MM.1S (cell line): ENCODE results near the gene RPL3.

Experiments
- DNase-seq: peaks from one replicate; pipeline ENCODE4 v3.0.0-alpha.2; 2015
- H2AFZ ChIP-seq: fragments of 300-600 bp; sonication (generic); 2 replicates; pipeline ENCODE4 v1.6.0; 2016; ENCODE audit warnings: antibody characterized with exemption, low read length
- H3F3A ChIP-seq: fragments of 300-600 bp; sonication (generic); 2 replicates; pipeline ENCODE4 v1.6.1; 2016; ENCODE audit warnings: mild to moderate bottlenecking, antibody characterized with exemption, low read length, moderate library complexity, mixed read lengths; ENCODE audit not compliant: insufficient read depth
- H3K27ac ChIP-seq: fragments of 300-600 bp; sonication (generic); 2 replicates; pipeline ENCODE4 v1.5.1; 2016; ENCODE audit warnings: mild to moderate bottlenecking, low read length
- H3K27me3 ChIP-seq: fragments of 300-600 bp; sonication (generic); replicated peaks from 2 replicates; pipeline ENCODE4 v1.6.0; 2016; ENCODE audit warnings: low read length; ENCODE audit not compliant: insufficient read depth
- H3K36me3 ChIP-seq: fragments of 300-600 bp; sonication (generic); replicated peaks from 2 replicates; pipeline ENCODE4 v1.6.1; 2016; ENCODE audit warnings: mild to moderate bottlenecking, low read length, mixed read lengths; ENCODE audit not compliant: insufficient read depth
- H3K4me1 ChIP-seq: fragments of 300-600 bp; sonication (generic); 2 replicates; pipeline ENCODE4 v1.6.1; 2016; ENCODE audit warnings: low read length, mixed read lengths
- H3K4me2 ChIP-seq: fragments of 300-600 bp; sonication (generic); 2 replicates; pipeline ENCODE4 v1.6.0; 2016; ENCODE audit warnings: low read depth, low read length
- H3K4me3 ChIP-seq: fragments of 300-600 bp; sonication (generic); 2 replicates; pipeline ENCODE4 v1.5.1; 2016; ENCODE audit warnings: low read length, mixed read lengths
- H3K79me2 ChIP-seq: fragments of 300-600 bp; sonication (generic); 2 replicates; pipeline ENCODE4 v1.6.1; 2016; ENCODE audit warnings: mixed run types, low read length, mixed read lengths
- H3K9ac ChIP-seq: fragments of 300-600 bp; sonication (generic); 2 replicates; pipeline ENCODE4 v1.6.1; 2016; ENCODE audit warnings: low read length, mixed read lengths
- H3K9me2 ChIP-seq: fragments of 300-600 bp; sonication (generic); replicated peaks from 2 replicates; pipeline ENCODE4 v1.6.1; 2016; ENCODE audit warnings: mild to moderate bottlenecking, low read length, mixed read lengths; ENCODE audit not compliant: insufficient read depth
- H3K9me3 ChIP-seq: fragments of 300-600 bp; sonication (generic); replicated peaks from 2 replicates; pipeline ENCODE4 v1.6.1; 2016; ENCODE audit warnings: mild to moderate bottlenecking, low read length, mixed read lengths; ENCODE audit not compliant: insufficient read depth
- H4K20me1 ChIP-seq: fragments of 300-600 bp; sonication (generic); 2 replicates; pipeline ENCODE4 v1.6.1; 2016; ENCODE audit warnings: mild to moderate bottlenecking, low read length, moderate library complexity, mixed read lengths; ENCODE audit not compliant: insufficient read depth
- EZH2 ChIP-seq: fragments of 300-600 bp; sonication (generic); optimal IDR thresholded peaks from 2 replicates; pipeline ENCODE3; 2017; ENCODE audit warnings: low read depth, mild to moderate bottlenecking, antibody characterized with exemption, low read length, mixed read lengths
- EZH2phosphoT487 ChIP-seq: fragments of 300-600 bp; sonication (generic); IDR thresholded peaks from 2 replicates; pipeline ENCODE4 v1.6.1; 2018; ENCODE audit warnings: antibody characterized with exemption, low read length
- TF ChIP-seq, protein P1 (sequence below): fragments of 300-600 bp; sonication (generic); IDR thresholded peaks from 2 replicates; pipeline ENCODE4 v1.5.1; 2016; ENCODE audit warnings: antibody characterized with exemption, low read length, mixed read lengths

Gene RPL3

DNA sequence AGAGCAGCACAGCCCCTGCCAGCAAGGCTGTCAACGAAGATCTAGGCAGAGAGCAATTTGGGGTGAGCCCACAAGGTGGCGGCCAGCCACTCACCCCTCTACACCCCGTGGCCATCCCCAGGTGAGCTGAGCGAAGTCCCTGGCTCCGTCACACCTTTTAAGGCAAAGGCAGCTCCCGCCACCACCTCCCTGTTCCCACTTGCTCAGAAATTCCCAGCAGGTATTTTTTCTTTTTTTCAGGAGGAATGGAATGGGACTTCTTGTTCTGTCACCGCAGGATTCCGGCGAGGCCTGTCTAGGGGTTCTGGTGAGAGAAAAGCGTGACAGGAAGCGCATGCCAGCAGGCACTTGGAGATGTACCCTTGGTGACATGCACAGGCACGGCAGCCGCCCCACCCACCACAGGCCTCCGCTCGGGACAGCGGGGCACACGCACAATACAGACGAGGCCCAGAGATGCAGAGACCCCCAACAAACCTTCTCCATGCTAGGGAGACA lies 10.0 kb downstream of the RPL3 start:
- H3K4me1 ChIP-seq = 0 out of 2 replicates have a peak, but pooled peaks cover 4% of the 10 kb centered on the region
- H3K4me2 ChIP-seq = no peak overlapping the region
- no peak overlapping the region for H2AFZ ChIP-seq
- H3K9ac ChIP-seq = no peak overlapping the region
- H3K27ac ChIP-seq = no peak overlapping the region
- no peak overlapping the region for H3K4me3 ChIP-seq
- H3K9me3 ChIP-seq = no peaks in the 10 kb centered on the region
- H3K27me3 ChIP-seq = no peaks in the 10 kb centered on the region
- peaks cover 13% of the 10 kb centered on the region for H3K79me2 ChIP-seq
- DNase-seq = no peak
- H3K36me3 ChIP-seq = peaks cover 15% of the 10 kb centered on the region
- H4K20me1 ChIP-seq = peaks cover 30% of the 10 kb centered on the region
- H3F3A ChIP-seq = peaks cover 59% of the 10 kb centered on the region
- H3K9me2 ChIP-seq = no peaks in the 10 kb centered on the region
- no peak for TF ChIP-seq EZH2phosphoT487
- TF ChIP-seq, protein P1, sequence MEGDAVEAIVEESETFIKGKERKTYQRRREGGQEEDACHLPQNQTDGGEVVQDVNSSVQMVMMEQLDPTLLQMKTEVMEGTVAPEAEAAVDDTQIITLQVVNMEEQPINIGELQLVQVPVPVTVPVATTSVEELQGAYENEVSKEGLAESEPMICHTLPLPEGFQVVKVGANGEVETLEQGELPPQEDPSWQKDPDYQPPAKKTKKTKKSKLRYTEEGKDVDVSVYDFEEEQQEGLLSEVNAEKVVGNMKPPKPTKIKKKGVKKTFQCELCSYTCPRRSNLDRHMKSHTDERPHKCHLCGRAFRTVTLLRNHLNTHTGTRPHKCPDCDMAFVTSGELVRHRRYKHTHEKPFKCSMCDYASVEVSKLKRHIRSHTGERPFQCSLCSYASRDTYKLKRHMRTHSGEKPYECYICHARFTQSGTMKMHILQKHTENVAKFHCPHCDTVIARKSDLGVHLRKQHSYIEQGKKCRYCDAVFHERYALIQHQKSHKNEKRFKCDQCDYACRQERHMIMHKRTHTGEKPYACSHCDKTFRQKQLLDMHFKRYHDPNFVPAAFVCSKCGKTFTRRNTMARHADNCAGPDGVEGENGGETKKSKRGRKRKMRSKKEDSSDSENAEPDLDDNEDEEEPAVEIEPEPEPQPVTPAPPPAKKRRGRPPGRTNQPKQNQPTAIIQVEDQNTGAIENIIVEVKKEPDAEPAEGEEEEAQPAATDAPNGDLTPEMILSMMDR = peak; percentile 24

GRCh38 chr22:39308614-39309363 lies 10.6 kb downstream of the RPL3 start:
- H3K9ac ChIP-seq = no peak overlapping the region
- peaks cover 7% of the 10 kb centered on the region for H3K79me2 ChIP-seq
- no peaks in the 10 kb centered on the region for H3K9me3 ChIP-seq
- no peaks in the 10 kb centered on the region for H3K9me2 ChIP-seq
- no peak for DNase-seq
- H3K27me3 ChIP-seq = no peaks in the 10 kb centered on the region
- 0 out of 2 replicates have a peak, but pooled peaks cover 4% of the 10 kb centered on the region for H3K4me1 ChIP-seq
- TF ChIP-seq EZH2phosphoT487 (no peak), EZH2 (no peak)
- TF ChIP-seq, protein P1 = no peak; the same call in 1 of the 2 replicates
- peaks cover 53% of the 10 kb centered on the region for H3F3A ChIP-seq
- H3K4me3 ChIP-seq = no peak overlapping the region
- no peak overlapping the region for H3K27ac ChIP-seq
- H4K20me1 ChIP-seq = peaks cover 24% of the 10 kb centered on the region
- peaks cover 9% of the 10 kb centered on the region for H3K36me3 ChIP-seq
- H3K4me2 ChIP-seq = no peak overlapping the region
- no peak overlapping the region for H2AFZ ChIP-seq

- Histone ChIP-seq H3K9me2 (no peaks in the 10 kb centered on the region), H3K4me1 (0 out of 2 replicates have a peak, but pooled peaks cover 4% of the 10 kb centered on the region), H3K79me2 (no peaks in the 10 kb centered on the region; the same call in 1 of the 2 replicates), H3K27ac (no peak overlapping the region), H2AFZ (no peak overlapping the region), H4K20me1 (peaks cover 3% of the 10 kb centered on the region), H3K4me2 (no peak overlapping the region), H3K9ac (no peak overlapping the region), H3K27me3 (no peaks in the 10 kb centered on the region), H3K9me3 (no peaks in the 10 kb centered on the region), H3F3A (peaks cover 33% of the 10 kb centered on the region), H3K36me3 (no peaks in the 10 kb centered on the region; the same call in 1 of the 2 replicates), H3K4me3 (no peak overlapping the region)
- peak; percentile 50 for DNase-seq
- TF ChIP-seq, protein P1 = peak; percentile 62
- TF ChIP-seq EZH2 (no peak), EZH2phosphoT487 (no peak)
These were observed 12.7 kb downstream of the RPL3 start for GRCh38 chr22:39306456-39307361.
